ENCODE results near the gene CASP5. TPM values are rescaled to one million over a fixed set of nuclear protein-coding genes. Genes with fewer than 3 reads are reported as not detected.
"Not testable (repeated sequence)": the region's sequence is repeated elsewhere in the genome, so short reads cannot be mapped to it uniquely, and the experiment has no call there.

The CASP5 gene
- total RNA-seq = not detected

GRCh38 chr11:105023003-105023402, at the start of gene CASP5:
Gene CASP5, minus strand, starts transcription at chr11:105023168. Its CDS starts 32 bp downstream, at chr11:105023136.
- no peak within 1 kb of the TSS for H3K4me3 Mint-ChIP-seq
- H3K4me1 Mint-ChIP-seq (ENCODE audit: low read depth) = peaks cover 19% of the 10 kb centered on the region
- no peak for DNase-seq
- H3K9me3 Mint-ChIP-seq = no peaks in the 10 kb centered on the region
- no peaks in the 10 kb centered on the region for H3K27me3 Mint-ChIP-seq (ENCODE audit: low read depth)
- ATAC-seq = no peak
- peaks cover 20% of the 10 kb centered on the region for H3K36me3 Mint-ChIP-seq (ENCODE audit: insufficient read depth)

- ATAC-seq; H3K27me3 Mint-ChIP-seq (ENCODE audit: low read depth); H3K36me3 Mint-ChIP-seq (ENCODE audit: insufficient read depth); H3K9me3 Mint-ChIP-seq; H3K4me3 Mint-ChIP-seq; DNase-seq: not testable (repeated sequence)
- H3K4me1 Mint-ChIP-seq (ENCODE audit: low read depth) = peaks cover 33% of the 10 kb centered on the region
These were observed 49.1 kb upstream of the CASP5 start for GRCh38 chr11:105072080-105072479.

DNA sequence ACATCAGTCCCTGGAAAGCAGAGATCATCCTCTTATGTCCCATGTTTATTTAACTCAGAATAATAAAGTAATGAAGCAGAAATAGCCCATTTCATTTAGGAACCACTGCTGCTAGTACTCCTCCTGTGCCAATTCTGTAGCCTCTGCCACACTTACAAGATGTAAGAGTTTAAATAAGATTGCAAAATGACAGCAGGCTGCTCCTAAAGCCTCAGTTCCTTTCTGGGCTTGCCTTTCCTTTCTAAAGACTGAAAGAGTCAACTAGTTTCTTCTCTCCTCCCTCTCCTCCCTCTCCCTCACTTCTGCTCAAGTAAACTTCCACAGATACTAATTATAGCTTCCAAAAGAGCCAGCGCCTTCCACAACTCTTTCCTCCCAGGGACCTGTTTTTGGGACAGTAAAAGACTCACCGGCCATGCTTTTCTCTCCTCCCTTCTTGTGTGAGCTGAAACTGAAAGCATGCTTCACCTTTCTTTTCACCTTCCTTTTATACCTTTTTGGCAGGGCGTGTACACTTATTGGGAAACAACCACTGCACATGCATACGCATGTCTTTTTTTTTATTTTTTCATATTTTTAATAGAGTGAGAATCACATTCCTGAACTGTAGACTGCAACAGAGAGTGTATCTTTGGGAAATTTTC, 48.2 kb upstream of the CASP5 start:
- DNase-seq = no peak
- H3K27me3 Mint-ChIP-seq (ENCODE audit: low read depth) = no peaks in the 10 kb centered on the region
- peaks cover 38% of the 10 kb centered on the region for H3K4me1 Mint-ChIP-seq (ENCODE audit: low read depth)
- H3K9me3 Mint-ChIP-seq = no peaks in the 10 kb centered on the region
- H3K36me3 Mint-ChIP-seq (ENCODE audit: insufficient read depth) = peaks cover 4% of the 10 kb centered on the region
- peak overlapping the region; percentile 85 for H3K4me3 Mint-ChIP-seq
- ATAC-seq = peak in 1 of 2 donors; percentile 51

DNA sequence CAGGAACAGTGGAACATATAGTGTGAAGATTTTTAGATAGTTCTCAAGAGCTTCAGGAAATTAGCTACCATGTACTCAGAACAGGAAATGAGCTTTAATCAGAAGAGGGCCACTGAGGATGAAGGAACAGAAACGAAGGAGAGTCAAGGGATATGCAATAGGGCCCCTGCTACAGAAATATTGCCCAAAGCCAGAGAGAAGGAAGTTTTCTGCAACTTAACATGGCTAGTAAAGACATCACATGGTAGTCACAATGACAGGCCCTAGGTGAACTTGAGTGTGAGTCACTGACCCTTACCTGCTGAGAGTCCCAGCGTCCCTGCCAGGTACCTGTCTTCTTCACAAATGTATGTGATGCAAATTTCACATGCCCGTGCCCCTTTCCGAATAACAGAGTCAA, 47.3 kb upstream of the CASP5 start:
- Mint-ChIP-seq H3K27me3 (ENCODE audit: low read depth) (no peaks in the 10 kb centered on the region), H3K36me3 (ENCODE audit: insufficient read depth) (peaks cover 4% of the 10 kb centered on the region), H3K4me1 (ENCODE audit: low read depth) (peaks cover 46% of the 10 kb centered on the region), H3K9me3 (no peaks in the 10 kb centered on the region), H3K4me3 (peak overlapping the region; percentile 85)
- ATAC-seq (peak; percentile 28 to 60), DNase-seq (no peak)

- H3K4me3 Mint-ChIP-seq = peak overlapping the region; percentile 85
These were observed 46.8 kb upstream of the CASP5 start for GRCh38 chr11:105069749-105070148.

DNA sequence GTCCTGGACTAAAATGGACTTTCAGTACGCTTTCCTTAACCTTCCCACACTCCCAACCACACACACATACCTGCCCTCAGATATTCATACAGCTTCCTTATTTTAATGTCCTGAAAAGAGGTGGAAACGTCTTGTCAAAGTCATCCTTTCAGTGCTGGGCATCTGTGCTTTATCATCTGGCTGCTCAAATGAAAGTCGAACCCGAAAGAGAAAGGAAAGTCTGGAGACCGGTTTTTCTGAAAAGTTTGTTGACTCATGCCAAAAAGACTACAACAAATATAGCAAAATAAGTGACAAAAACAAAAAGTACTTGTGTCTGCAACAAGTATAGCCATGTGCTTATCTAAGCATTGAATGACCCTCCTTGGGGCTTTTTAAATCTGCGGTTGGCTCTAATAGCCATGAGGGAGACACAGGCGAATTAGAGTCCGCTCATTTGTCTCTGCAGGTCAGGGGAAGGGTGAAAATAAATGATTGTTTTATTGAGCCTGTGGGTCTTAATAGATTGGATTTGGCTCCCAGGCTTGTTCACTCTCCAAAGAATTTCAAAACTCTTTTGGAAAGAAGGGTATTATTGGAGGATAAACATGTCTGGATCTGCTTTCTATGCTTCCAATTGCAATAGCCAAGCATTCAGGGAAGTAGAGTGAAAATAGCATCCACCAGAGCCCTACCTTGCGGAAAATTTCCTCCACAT, 40.4 kb upstream of the CASP5 start:
- not testable (repeated sequence) for H3K27me3 Mint-ChIP-seq (ENCODE audit: low read depth); H3K9me3 Mint-ChIP-seq

More at GRCh38 chr11:105069749-105070148, 46.8 kb upstream of the CASP5 start:
- H3K27me3 Mint-ChIP-seq (ENCODE audit: low read depth); H3K36me3 Mint-ChIP-seq (ENCODE audit: insufficient read depth); H3K9me3 Mint-ChIP-seq; DNase-seq; ATAC-seq: not testable (repeated sequence)
- peaks cover 46% of the 10 kb centered on the region for H3K4me1 Mint-ChIP-seq (ENCODE audit: low read depth)

GRCh38 chr11:105057432-105057831, 34.5 kb upstream of the CASP5 start:
- Mint-ChIP-seq H3K36me3 (ENCODE audit: insufficient read depth) (peaks cover 6% of the 10 kb centered on the region), H3K9me3 (no peaks in the 10 kb centered on the region), H3K4me1 (ENCODE audit: low read depth) (no peaks in the 10 kb centered on the region), H3K4me3 (no peak overlapping the region), H3K27me3 (ENCODE audit: low read depth) (peaks cover 1% of the 10 kb centered on the region)
- no peak for DNase-seq
- ATAC-seq = no peak

More for the DNA sequence above, 40.4 kb upstream of the CASP5 start:
- peaks cover 18% of the 10 kb centered on the region for H3K36me3 Mint-ChIP-seq (ENCODE audit: insufficient read depth)
- not testable (repeated sequence) for ATAC-seq, DNase-seq, H3K4me3 Mint-ChIP-seq
- peaks cover 21% of the 10 kb centered on the region for H3K4me1 Mint-ChIP-seq (ENCODE audit: low read depth)

DNA sequence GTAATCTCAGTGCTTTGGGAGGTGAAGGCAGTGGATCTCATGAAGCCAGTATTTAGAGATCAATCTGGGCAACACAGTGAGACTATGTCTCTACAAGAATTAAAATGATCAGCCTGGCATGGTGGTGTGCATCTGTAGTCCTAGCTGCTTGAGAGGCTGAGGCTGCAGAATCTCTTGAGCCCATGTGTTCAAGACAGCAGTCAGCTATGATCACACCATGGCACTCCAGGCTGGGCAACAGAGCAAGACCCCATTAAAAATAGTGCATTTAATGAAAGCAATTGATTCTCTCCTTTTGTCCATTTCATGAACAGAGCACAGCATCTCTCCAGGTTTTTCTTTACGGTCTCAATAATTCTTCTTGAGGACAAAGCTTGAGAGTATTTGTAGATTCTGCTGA, 33.5 kb upstream of the CASP5 start:
- Mint-ChIP-seq H3K4me3 (no peak overlapping the region), H3K4me1 (ENCODE audit: low read depth) (no peaks in the 10 kb centered on the region), H3K36me3 (ENCODE audit: insufficient read depth) (peaks cover 4% of the 10 kb centered on the region), H3K9me3 (no peaks in the 10 kb centered on the region), H3K27me3 (ENCODE audit: low read depth) (peaks cover 1% of the 10 kb centered on the region)
- DNase-seq (no peak), ATAC-seq (no peak)

GRCh38 chr11:105054723-105055493, 31.9 kb upstream of the CASP5 start:
- Mint-ChIP-seq H3K9me3 (no peaks in the 10 kb centered on the region), H3K27me3 (ENCODE audit: low read depth) (peaks cover 1% of the 10 kb centered on the region), H3K36me3 (ENCODE audit: insufficient read depth) (no peaks in the 10 kb centered on the region), H3K4me1 (ENCODE audit: low read depth) (no peaks in the 10 kb centered on the region), H3K4me3 (no peak overlapping the region)
- ATAC-seq (peak in 1 of 2 donors; percentile 23), DNase-seq (no peak)

GRCh38 chr11:105052487-105052886, 29.5 kb upstream of the CASP5 start:
- Mint-ChIP-seq H3K4me1 (ENCODE audit: low read depth) (no peaks in the 10 kb centered on the region), H3K4me3 (no peak overlapping the region), H3K9me3 (no peaks in the 10 kb centered on the region), H3K27me3 (ENCODE audit: low read depth) (peaks cover 1% of the 10 kb centered on the region), H3K36me3 (ENCODE audit: insufficient read depth) (no peaks in the 10 kb centered on the region)
- DNase-seq (no peak), ATAC-seq (no peak)

- peaks cover 6% of the 10 kb centered on the region for H3K4me1 Mint-ChIP-seq (ENCODE audit: low read depth)
- peaks cover under 1% of the 10 kb centered on the region for H3K27me3 Mint-ChIP-seq (ENCODE audit: low read depth)
- DNase-seq (no peak), ATAC-seq (no peak)
- no peak overlapping the region for H3K4me3 Mint-ChIP-seq
- H3K36me3 Mint-ChIP-seq (ENCODE audit: insufficient read depth) = no peaks in the 10 kb centered on the region
- H3K9me3 Mint-ChIP-seq = no peaks in the 10 kb centered on the region
These were observed 28.6 kb upstream of the CASP5 start for GRCh38 chr11:105051559-105051958.

- no peak overlapping the region for H3K4me3 Mint-ChIP-seq
- DNase-seq (no peak), ATAC-seq (no peak)
- no peaks in the 10 kb centered on the region for H3K27me3 Mint-ChIP-seq (ENCODE audit: low read depth)
- H3K9me3 Mint-ChIP-seq = no peaks in the 10 kb centered on the region
- H3K4me1 Mint-ChIP-seq (ENCODE audit: low read depth) = peaks cover 23% of the 10 kb centered on the region
- H3K36me3 Mint-ChIP-seq (ENCODE audit: insufficient read depth) = no peaks in the 10 kb centered on the region
These were observed 26.5 kb upstream of the CASP5 start for GRCh38 chr11:105049481-105049880.

DNA sequence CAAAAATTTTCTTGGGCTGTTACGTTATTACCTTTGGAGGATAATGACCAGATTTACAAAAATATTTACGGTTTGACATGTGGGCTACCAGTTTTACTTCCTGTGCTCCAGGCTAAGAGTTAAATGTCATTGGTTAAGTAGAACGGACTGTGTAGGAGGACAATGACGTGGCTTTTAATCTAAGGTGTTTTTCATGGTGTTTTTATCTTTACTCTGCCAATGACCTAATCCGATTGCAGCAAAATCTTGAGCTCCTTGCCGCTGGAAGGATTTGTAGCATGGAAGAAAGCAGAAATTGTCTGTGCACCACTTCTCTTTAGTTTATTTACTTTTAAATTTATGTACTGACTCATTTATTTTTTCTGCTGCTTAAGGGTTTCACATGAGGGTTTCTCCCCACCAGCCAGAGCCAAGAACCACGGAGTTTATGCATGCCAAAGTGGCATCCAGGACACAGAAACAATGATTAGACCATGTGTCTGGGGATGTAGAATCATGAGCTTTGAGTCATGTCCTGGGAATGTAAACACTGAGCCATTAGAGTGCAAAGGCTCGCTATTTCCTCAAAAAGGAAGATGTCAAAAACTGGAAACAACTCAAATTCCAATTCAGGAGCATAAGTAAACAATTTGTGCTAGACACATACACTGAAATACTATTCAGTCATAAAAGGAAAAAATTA, 24.1 kb upstream of the CASP5 start:
- peaks cover 47% of the 10 kb centered on the region for H3K4me1 Mint-ChIP-seq (ENCODE audit: low read depth)
- DNase-seq = no peak
- no peaks in the 10 kb centered on the region for H3K27me3 Mint-ChIP-seq (ENCODE audit: low read depth)
- no peak for ATAC-seq
- no peaks in the 10 kb centered on the region for H3K9me3 Mint-ChIP-seq
- H3K36me3 Mint-ChIP-seq (ENCODE audit: insufficient read depth) = peaks cover 3% of the 10 kb centered on the region
- H3K4me3 Mint-ChIP-seq = no peak overlapping the region

- H3K9me3 Mint-ChIP-seq = no peaks in the 10 kb centered on the region
- no peak for DNase-seq
These were observed 22.8 kb upstream of the CASP5 start for GRCh38 chr11:105045676-105046296.

More at GRCh38 chr11:105045676-105046296, 22.8 kb upstream of the CASP5 start:
- Mint-ChIP-seq H3K4me1 (ENCODE audit: low read depth) (peaks cover 56% of the 10 kb centered on the region), H3K27me3 (ENCODE audit: low read depth) (no peaks in the 10 kb centered on the region), H3K36me3 (ENCODE audit: insufficient read depth) (peaks cover 11% of the 10 kb centered on the region), H3K4me3 (peak overlapping the region; percentile 66)
- no peak for ATAC-seq
